Jurkat, Clone E6-1 (cell line): ENCODE data around the gene KIF26B.
"Not testable (repeated sequence)": the region's sequence is repeated elsewhere in the genome, so short reads cannot be mapped to it uniquely, and the experiment has no call there.

Experiments
- DNase-seq: peaks from one replicate; pipeline ENCODE4 v3.0.0-alpha.2; 2011; ENCODE audit warnings: low read depth, low spot score
- H3K4me3 ChIP-seq: 2 replicates; pipeline ENCODE4 v1.5.1; 2011; ENCODE audit warnings: mild to moderate bottlenecking, low read length, control low read depth, moderate library complexity

KIF26B gene

GRCh38 chr1:245386297-245386971, 231.6 kb downstream of the KIF26B start:
- H3K4me3 ChIP-seq: no peak overlapping the region
- no peak for DNase-seq

DNA sequence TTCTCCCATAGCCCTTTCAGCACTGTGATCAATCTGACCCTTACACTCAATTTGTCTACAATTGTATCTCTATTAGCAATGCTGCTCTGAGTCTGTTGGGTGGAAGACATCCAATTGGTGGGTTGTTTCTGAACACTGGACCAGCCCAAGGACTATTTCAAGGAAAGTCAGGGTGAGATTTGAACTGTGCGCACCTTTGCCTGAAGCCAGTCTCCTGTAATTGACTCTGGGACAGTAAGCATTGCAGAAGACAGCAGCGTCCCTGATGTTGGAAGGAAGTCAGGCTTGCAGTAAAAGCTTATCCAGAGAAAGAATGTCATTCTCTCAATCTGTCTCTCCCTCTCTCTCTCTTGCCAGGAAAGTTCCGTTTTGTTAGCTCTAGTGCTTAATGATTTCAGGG, 233.9 kb downstream of the KIF26B start:
- H3K4me3 ChIP-seq: no peak overlapping the region
- no peak for DNase-seq

DNA sequence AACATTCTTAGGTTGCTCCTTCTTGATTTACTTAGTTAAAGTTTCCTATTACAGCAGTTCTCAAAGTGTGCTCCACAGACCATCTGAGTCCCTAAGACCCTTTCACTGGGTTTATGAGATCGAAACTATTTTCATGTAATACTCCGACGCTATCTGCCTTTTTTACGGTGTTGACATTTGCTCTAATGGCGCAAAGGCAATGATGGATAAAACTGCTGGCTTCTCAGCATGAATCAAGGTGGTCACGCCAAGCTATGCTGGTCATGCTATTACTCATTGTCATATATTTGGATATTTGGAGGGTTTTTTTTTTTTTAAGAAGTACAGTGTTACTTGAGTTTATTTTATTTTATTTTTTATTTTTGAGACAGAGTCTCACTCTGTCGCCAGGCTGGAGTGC, 235.1 kb downstream of the KIF26B start:
- DNase-seq: no peak
- H3K4me3 ChIP-seq: no peak overlapping the region

- no peak for DNase-seq
- no peak overlapping the region for H3K4me3 ChIP-seq
Measured at GRCh38 chr1:245390975-245391374, 236.2 kb downstream of the KIF26B start.

- H3K4me3 ChIP-seq: no peak overlapping the region
- DNase-seq: no peak
Measured at GRCh38 chr1:245393694-245394093, 238.9 kb downstream of the KIF26B start.

DNA sequence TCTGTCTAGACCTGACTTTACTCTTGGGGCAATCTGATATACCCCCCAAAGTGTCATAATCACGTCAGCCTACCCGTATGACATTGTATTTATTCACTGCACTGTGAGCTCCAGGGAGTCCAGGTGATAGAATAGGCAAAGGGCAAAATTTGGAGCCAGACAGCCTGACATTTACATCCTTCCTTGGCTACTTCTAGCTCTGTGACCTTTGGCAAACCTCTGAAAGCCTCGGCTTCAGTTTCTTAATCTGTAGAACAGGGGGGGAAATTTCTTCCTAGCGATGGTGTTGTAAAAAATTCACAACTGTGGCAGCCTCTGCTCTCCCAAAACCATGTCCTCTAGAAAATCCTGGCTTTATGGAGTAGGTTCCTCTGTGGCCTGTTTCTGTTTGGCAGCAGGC, 240.9 kb downstream of the KIF26B start:
- DNase-seq: no peak

DNA sequence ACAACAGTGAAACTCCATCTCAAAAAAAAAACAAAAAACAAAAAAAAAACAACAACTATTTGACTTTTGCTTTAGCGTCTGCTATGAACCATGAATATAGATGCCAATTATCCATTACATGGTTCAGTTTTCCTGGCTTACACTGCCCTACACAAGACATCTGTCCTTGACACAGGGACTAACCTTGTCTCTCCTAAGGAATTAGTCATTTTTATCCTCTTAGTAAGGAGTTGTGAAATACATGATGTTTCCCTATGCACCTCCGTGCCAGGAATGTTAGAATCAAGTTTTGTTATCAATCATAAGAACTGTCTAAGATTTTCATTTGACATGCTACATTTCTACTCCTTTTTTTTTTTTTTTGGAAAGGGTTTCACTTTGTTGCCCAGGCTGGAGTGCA, 241.8 kb downstream of the KIF26B start:
- no peak for DNase-seq
- no peak overlapping the region for H3K4me3 ChIP-seq

More for the DNA sequence above, 240.9 kb downstream of the KIF26B start:
- no peak overlapping the region for H3K4me3 ChIP-seq

DNA sequence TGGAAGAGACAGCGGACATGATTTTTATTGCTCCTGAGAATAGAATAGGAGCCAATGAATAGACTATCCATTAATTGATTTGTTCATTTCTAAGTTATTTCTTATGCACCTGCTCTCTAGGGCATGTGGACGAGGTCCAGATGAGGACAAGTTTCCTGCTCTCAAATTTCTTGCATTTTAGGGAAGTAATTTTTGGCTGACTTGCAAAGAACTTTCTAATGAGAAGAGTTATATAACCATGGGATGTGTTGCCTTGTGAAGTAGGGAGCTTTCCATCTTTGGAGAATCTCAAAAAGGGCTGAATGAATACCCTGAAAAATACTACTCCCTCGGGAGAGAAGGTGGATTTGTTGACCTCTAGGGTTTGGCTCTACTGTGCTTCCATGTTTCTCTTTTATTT, 243.0 kb downstream of the KIF26B start:
- H3K4me3 ChIP-seq: no peak overlapping the region
- DNase-seq: no peak

- DNase-seq: no peak
Measured at GRCh38 chr1:245398180-245398579, 243.4 kb downstream of the KIF26B start.

GRCh38 chr1:245401881-245402587, 247.2 kb downstream of the KIF26B start:
- H3K4me3 ChIP-seq: no peak overlapping the region
- no peak for DNase-seq

More at GRCh38 chr1:245398180-245398579, 243.4 kb downstream of the KIF26B start:
- H3K4me3 ChIP-seq: no peak overlapping the region

DNA sequence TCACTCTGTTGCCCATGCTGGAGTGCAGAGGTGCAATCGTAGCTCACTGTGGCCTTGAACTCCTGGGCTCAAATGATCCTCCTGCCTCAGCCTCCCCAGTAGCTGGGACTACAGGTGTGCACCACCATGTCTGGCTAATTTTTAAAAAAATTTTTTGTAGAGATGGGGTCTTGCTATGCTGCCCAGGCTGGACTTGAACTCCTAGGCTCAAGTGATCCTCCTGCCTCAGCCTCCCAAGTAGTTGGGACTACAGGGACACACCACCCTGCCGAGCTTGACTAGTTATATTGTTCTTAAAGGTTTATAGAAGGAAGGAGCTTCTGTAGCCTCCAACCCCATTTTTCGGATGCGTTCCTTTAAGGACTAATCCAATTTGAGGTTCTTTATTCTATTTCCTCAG, 248.2 kb downstream of the KIF26B start:
- not testable (repeated sequence) for H3K4me3 ChIP-seq, DNase-seq

DNA sequence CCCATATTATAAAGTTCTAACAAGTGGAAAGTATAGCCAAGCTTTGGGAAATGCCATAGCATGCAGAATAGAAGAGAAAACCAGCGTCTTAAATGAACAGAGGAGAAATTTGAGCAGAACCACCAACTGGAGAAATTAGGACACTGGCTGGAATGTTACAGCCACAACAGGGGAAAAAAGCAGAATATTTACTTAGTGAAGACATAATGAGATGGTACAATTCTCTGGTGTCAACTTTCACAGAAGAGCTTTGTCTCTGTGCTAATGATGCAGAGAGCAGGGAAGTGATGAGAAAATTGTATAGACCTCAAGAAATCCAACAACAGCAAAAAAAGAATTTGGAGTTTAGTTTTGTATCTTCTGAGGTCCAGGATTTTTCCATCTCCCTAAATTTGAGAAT, 249.7 kb downstream of the KIF26B start:
- no peak overlapping the region for H3K4me3 ChIP-seq
- DNase-seq: no peak

GRCh38 chr1:245404952-245405351, 250.2 kb downstream of the KIF26B start:
- H3K4me3 ChIP-seq: no peak overlapping the region
- DNase-seq: no peak

DNA sequence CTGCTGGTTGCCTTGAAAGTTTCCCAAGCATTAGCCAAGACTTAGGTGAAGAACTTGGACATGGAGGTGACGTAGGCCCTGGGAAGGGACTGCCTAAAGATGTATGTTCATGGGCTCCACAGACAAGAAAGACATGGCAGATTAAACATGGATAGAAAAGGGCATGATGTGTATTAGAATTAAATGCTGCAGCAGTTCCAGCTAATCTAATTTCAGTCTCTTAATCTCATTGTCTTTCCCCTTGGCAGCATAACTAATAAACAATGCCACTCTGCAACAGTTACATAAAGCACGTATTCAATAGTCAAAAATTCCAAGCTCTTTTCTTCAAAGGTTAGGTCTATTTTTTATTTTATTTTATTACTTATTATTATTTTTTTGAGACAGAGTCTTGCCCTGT, 251.6 kb downstream of the KIF26B start:
- DNase-seq: no peak
- no peak overlapping the region for H3K4me3 ChIP-seq

DNA sequence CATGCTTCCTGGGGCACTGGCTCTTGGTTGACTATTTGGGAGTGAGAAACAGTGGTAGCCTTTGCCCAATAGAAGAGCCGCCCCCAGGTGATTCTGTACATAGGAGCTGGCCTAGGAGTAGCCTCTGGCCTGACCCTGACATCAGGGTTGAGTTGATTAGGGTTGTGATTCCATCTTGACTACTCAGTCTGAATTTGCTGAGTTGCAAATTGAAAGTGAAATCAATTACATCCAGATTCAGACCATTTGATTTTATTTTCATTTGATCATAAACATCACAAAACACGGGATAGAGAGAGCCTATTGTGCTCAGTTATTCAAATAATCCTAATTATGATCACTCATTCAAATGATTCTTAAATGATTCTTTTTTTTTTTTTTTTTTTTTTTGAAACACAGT, 253.2 kb downstream of the KIF26B start:
- H3K4me3 ChIP-seq: no peak overlapping the region
- DNase-seq: no peak

- no peak overlapping the region for H3K4me3 ChIP-seq
- no peak for DNase-seq
Measured at GRCh38 chr1:245409341-245410195, 254.8 kb downstream of the KIF26B start.

GRCh38 chr1:245411245-245412036, 256.7 kb downstream of the KIF26B start:
- DNase-seq: no peak
- no peak overlapping the region for H3K4me3 ChIP-seq

DNA sequence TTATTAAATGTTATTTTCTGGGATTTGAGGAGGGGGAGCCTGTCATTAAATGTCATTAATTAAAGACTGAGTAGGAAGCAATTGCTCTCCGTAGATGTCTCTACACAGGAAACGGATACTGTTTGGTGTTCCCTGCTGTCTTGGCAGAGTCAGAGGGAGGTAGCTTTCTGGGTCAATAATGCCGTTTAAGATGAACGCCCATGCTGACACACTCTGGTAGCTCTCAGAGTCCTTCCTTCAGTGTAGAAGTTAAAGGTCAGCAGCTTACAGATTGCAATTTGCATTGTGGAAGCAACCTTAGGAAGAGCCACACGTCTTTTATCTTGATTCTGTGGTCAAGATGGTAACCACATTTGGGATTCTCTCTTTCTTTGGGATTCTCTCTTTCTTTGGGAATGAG, 257.5 kb downstream of the KIF26B start:
- no peak for DNase-seq
- no peak overlapping the region for H3K4me3 ChIP-seq

DNA sequence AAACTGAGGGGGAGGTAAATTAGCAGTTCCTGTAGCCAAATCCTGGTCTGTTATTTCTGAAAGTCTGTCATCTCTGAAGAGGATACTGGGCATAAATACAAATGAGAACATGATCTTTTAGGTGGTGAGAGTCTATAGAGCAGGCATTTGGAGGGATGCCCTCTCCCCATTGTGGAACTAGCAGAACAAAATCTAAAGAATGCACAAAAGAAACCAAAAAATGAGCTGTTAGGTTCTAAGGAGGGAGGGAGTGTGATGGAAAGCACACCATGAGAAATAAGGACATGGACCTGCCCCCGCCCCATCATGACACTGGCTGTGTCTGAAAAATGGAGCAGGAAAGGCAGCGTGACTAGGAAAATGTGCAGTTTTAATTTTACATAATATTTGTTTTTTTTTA, 262.0 kb downstream of the KIF26B start:
- DNase-seq: no peak
- no peak overlapping the region for H3K4me3 ChIP-seq
